GM12865 (cell line): ENCODE results near the gene ZC3H7B.

ENCODE experiments used
- DNase-seq: peaks from one replicate; pipeline ENCODE4 v3.0.0; 2010; ENCODE audit warnings: low read depth
- H3K4me3 ChIP-seq: 2 replicates; pipeline ENCODE4 v1.5.1; 2011; ENCODE audit warnings: mild to moderate bottlenecking, low read depth, low read length, control low read depth
- CTCF ChIP-seq: IDR thresholded peaks from 2 replicates; pipeline ENCODE4 v1.5.1; 2011; ENCODE audit warnings: low read length, control low read depth, low read depth, inconsistent platforms; ENCODE audit not compliant: insufficient read depth; ENCODE audit errors: missing control alignments

The ZC3H7B gene

GRCh38 chr22:41340357-41340756, 39.0 kb downstream of the ZC3H7B start:
- no peak for TF ChIP-seq CTCF
- DNase-seq: no peak
- H3K4me3 ChIP-seq: no peak overlapping the region

- DNase-seq: no peak
- no peak for TF ChIP-seq CTCF
- no peak overlapping the region for H3K4me3 ChIP-seq
These were observed 39.7 kb downstream of the ZC3H7B start for GRCh38 chr22:41341012-41341411.

GRCh38 chr22:41341990-41342389, 40.7 kb downstream of the ZC3H7B start:
- peak; percentile 65 for DNase-seq

GRCh38 chr22:41343300-41343699, 42.0 kb downstream of the ZC3H7B start:
- no peak overlapping the region for H3K4me3 ChIP-seq
- no peak for TF ChIP-seq CTCF
- no peak for DNase-seq

More at GRCh38 chr22:41341990-41342389, 40.7 kb downstream of the ZC3H7B start:
- no peak overlapping the region for H3K4me3 ChIP-seq
- no peak for TF ChIP-seq CTCF

- TF ChIP-seq CTCF: no peak
- H3K4me3 ChIP-seq: no peak overlapping the region
- no peak for DNase-seq
These were observed 42.4 kb downstream of the ZC3H7B start for GRCh38 chr22:41343717-41344116.

- no peak for TF ChIP-seq CTCF
- no peak overlapping the region for H3K4me3 ChIP-seq
- no peak for DNase-seq
These were observed 43.0 kb downstream of the ZC3H7B start for GRCh38 chr22:41344189-41344788.

GRCh38 chr22:41345807-41346335, 44.5 kb downstream of the ZC3H7B start:
- DNase-seq: no peak
- H3K4me3 ChIP-seq: no peak overlapping the region
- TF ChIP-seq CTCF: no peak
